Astrocyte of the hippocampus (primary cell): ENCODE data around the gene TOMM22.
A peak's percentile ranks its signal among the peaks of the same experiment; 100 is the strongest.
"Not testable (repeated sequence)": the region's sequence is repeated elsewhere in the genome, so short reads cannot be mapped to it uniquely, and the experiment has no call there.

Experiments
- DNase-seq: peaks from one replicate; pipeline ENCODE4 v3.0.0; 2011; ENCODE audit warnings: low read depth, low spot score

TOMM22 gene

GRCh38 chr22:38681582-38682335 is at the start of gene TOMM22:
Gene TOMM22, plus strand, starts transcription at chr22:38681957. Its CDS starts 22 bp downstream, at chr22:38681979.
- DNase-seq = peak; percentile 96

GRCh38 chr22:38632528-38632927 is 49.2 kb upstream of the TOMM22 start:
- no peak for DNase-seq

GRCh38 chr22:38638216-38638615 is 43.5 kb upstream of the TOMM22 start:
- no peak for DNase-seq

GRCh38 chr22:38638728-38639127 is 43.0 kb upstream of the TOMM22 start:
- no peak for DNase-seq

- DNase-seq = no peak
Observed at GRCh38 chr22:38641476-38642040, 40.2 kb upstream of the TOMM22 start.

GRCh38 chr22:38644245-38644644 is 37.5 kb upstream of the TOMM22 start:
- DNase-seq = not testable (repeated sequence)

GRCh38 chr22:38645430-38645829 is 36.3 kb upstream of the TOMM22 start:
- no peak for DNase-seq

- no peak for DNase-seq
Observed at GRCh38 chr22:38649841-38650522, 31.8 kb upstream of the TOMM22 start.

- DNase-seq = no peak
Observed at GRCh38 chr22:38652859-38653258, 28.9 kb upstream of the TOMM22 start.

- no peak for DNase-seq
Observed at GRCh38 chr22:38653741-38654140, 28.0 kb upstream of the TOMM22 start.

GRCh38 chr22:38655519-38656255 is 26.1 kb upstream of the TOMM22 start:
- no peak for DNase-seq

- DNase-seq = peak; percentile 97
Observed at GRCh38 chr22:38656256-38657044, 25.3 kb upstream of the TOMM22 start, which contains the start of the genes CBY1 and FAM227A. Gene CBY1, plus strand, starts transcription at chr22:38656638. Its CDS starts 11,417 bp downstream, at chr22:38668055. Gene FAM227A, minus strand, starts transcription at chr22:38656392. Its CDS starts 6,224 bp downstream, at chr22:38650168.

GRCh38 chr22:38657045-38657909 is 24.5 kb upstream of the TOMM22 start:
- DNase-seq = peak; percentile 43

GRCh38 chr22:38674888-38675287 is 6.9 kb upstream of the TOMM22 start:
- DNase-seq = peak; percentile 19

GRCh38 chr22:38675833-38676232 is 5.9 kb upstream of the TOMM22 start:
- DNase-seq = no peak

- DNase-seq = no peak
Observed at GRCh38 chr22:38684895-38685294, 3.1 kb downstream of the TOMM22 start.

- DNase-seq = no peak
Observed at GRCh38 chr22:38685761-38686160, 4.0 kb downstream of the TOMM22 start.

- DNase-seq = no peak
Observed at GRCh38 chr22:38689651-38690050, 7.9 kb downstream of the TOMM22 start.

GRCh38 chr22:38694049-38694448 is 12.3 kb downstream of the TOMM22 start:
- DNase-seq = no peak

GRCh38 chr22:38694940-38695339 is 13.2 kb downstream of the TOMM22 start:
- no peak for DNase-seq
